MCF 10A (cell line): ENCODE results near the gene ZNF148. TPM values are rescaled to one million over a fixed set of nuclear protein-coding genes. Genes with fewer than 3 reads are reported as not detected.

Source experiments
- BruUV-seq: library from RNA; stranded (reverse); fragments of 400-500 nt; replicated peaks from 2 replicates; lab custom pipeline; 2021; lab: Mats Ljungman, UMichigan
- CTCF ChIA-PET: fragments of 300-600 bp; sonication (Branson Sonifier 250); formaldehyde crosslinking; extraction: SDS; loops from one replicate; lab custom pipeline; 2021; ENCODE audit warnings: antibody characterized with exemption, inconsistent platforms; lab: Yijun Ruan, JAX
- POLR2A ChIA-PET: fragments of 300-600, 350-650 bp; sonication (Branson Sonifier 250); formaldehyde crosslinking; extraction: SDS; loops from one replicate; lab custom pipeline; 2020; ENCODE audit warnings: antibody characterized with exemption, inconsistent platforms; lab: Yijun Ruan, JAX
- DNase-seq: peaks from one replicate; pipeline ENCODE4 v3.0.0-alpha.2; 2018; ENCODE audit not compliant: unreplicated experiment
- H3K27ac Mint-ChIP-seq: one replicate; pipeline ENCODE4 v1.8.0; 2022; ENCODE audit warnings: mild to moderate bottlenecking, low read depth, mixed read lengths; ENCODE audit not compliant: unreplicated experiment
- H3K27me3 Mint-ChIP-seq: one replicate; pipeline ENCODE4 v1.8.0; 2022; ENCODE audit warnings: mixed read lengths; ENCODE audit not compliant: insufficient read depth, unreplicated experiment
- H3K36me3 Mint-ChIP-seq: one replicate; pipeline ENCODE4 v1.8.0; 2022; ENCODE audit warnings: mild to moderate bottlenecking, moderate library complexity, mixed read lengths; ENCODE audit not compliant: insufficient read depth, unreplicated experiment
- H3K4me1 Mint-ChIP-seq: one replicate; pipeline ENCODE4 v1.8.0; 2022; ENCODE audit warnings: mixed read lengths; ENCODE audit not compliant: insufficient read depth, unreplicated experiment
- H3K4me3 Mint-ChIP-seq: one replicate; pipeline ENCODE4 v1.8.0; 2022; ENCODE audit warnings: mild to moderate bottlenecking, moderate library complexity, mixed read lengths; ENCODE audit not compliant: unreplicated experiment
- H3K9me3 Mint-ChIP-seq: one replicate; pipeline ENCODE4 v1.8.0; 2022; ENCODE audit warnings: mixed read lengths; ENCODE audit not compliant: unreplicated experiment
- intact Hi-C: fragments of 100-400 bp; cut with micrococcal nuclease; formaldehyde crosslinking; loops from 2 replicates; pipeline ENCODE4 v1.14.1; 2022
- total RNA-seq: library from RNA; stranded (reverse); gene quantifications from 2 replicates; pipeline ENCODE4 v1.2.3, GENCODE V29; 2022
- TF ChIP-seq, protein P1 (sequence below): fragments of 200-600 bp; IDR thresholded peaks from one replicate; pipeline ENCODE4 v1.8.0; 2022; ENCODE audit warnings: antibody characterized with exemption, mild to moderate bottlenecking; ENCODE audit not compliant: unreplicated experiment

The ZNF148 gene
- total RNA-seq, 1 experiment from 2014 or later, result 35.2 TPM

DNA sequence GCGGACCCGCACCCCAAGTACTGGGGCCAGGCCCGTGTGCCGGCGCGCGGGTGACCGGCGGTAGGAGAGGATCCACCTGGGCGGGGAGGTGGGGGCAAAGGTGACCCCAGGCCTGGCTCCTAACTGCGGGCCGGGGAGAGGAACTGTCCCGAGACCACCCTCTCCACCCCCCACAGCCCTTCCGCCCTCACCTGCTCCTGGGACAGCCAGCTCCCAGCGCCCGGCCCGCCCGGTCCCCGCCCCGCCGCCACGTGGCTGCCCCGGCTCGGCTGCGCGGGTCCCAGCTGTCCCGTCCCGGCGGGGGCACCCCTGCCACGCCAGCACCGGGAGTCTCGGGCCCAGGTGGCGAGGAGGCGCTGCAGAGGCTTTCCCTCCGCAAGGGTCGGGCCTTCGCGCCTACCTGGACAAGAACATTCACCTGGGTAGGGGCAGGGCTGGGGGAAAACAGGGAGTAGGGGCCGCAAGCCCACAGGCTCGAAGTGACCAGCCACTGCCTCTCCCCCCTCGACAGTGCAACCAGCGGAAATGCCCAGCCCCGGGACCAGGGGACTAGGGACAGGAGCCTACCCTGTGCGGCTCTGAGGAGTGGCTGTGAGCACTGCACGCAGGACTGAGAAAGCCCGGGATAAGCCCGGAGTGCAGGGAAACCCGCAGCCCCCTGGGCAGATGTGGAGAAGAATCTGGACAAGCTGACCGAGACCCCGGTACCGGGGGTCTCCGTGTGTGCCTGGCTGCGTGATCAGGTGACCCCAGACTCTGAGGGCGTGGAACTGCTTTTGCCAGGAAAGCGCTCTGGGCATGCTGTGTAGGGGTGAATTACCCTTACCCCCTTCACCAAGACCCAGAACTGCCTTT, 162.4 kb downstream of the ZNF148 start, which contains the start of gene SLC12A8:
TSS of gene SLC12A8 (minus strand) at position 240 of the 855 bp plus-strand sequence. CDS start 1,399 bp downstream, outside the sequence.
- TF ChIP-seq, protein P1, sequence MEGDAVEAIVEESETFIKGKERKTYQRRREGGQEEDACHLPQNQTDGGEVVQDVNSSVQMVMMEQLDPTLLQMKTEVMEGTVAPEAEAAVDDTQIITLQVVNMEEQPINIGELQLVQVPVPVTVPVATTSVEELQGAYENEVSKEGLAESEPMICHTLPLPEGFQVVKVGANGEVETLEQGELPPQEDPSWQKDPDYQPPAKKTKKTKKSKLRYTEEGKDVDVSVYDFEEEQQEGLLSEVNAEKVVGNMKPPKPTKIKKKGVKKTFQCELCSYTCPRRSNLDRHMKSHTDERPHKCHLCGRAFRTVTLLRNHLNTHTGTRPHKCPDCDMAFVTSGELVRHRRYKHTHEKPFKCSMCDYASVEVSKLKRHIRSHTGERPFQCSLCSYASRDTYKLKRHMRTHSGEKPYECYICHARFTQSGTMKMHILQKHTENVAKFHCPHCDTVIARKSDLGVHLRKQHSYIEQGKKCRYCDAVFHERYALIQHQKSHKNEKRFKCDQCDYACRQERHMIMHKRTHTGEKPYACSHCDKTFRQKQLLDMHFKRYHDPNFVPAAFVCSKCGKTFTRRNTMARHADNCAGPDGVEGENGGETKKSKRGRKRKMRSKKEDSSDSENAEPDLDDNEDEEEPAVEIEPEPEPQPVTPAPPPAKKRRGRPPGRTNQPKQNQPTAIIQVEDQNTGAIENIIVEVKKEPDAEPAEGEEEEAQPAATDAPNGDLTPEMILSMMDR, result no peak
- ChIA-PET CTCF (interaction anchor here (0.6 kb wide), 1 partner anchor 218 kb away, joined by 3 read pairs; no protein-coding TSS in a partner anchor), POLR2A (interaction anchor here (1.0 kb wide), 1 partner anchor 162 kb away, joined by 3 read pairs; the partner anchor contains the start of gene ZNF148)
- H3K4me1 Mint-ChIP-seq, result peaks cover 18% of the 10 kb centered on the region
- H3K27me3 Mint-ChIP-seq, result no peaks in the 10 kb centered on the region
- no TSS peak for BruUV-seq
- H3K27ac Mint-ChIP-seq, result peak within 1 kb of the TSS; percentile 73
- peak; percentile 27 for DNase-seq
- no peaks in the 10 kb centered on the region for H3K36me3 Mint-ChIP-seq
- peak within 1 kb of the TSS; percentile 76 for H3K4me3 Mint-ChIP-seq
- no peaks in the 10 kb centered on the region for H3K9me3 Mint-ChIP-seq
- intact Hi-C loops, result no loop called here

GRCh38 chr3:125212091-125212508, 163.0 kb downstream of the ZNF148 start:
- no peaks in the 10 kb centered on the region for H3K9me3 Mint-ChIP-seq
- peak overlapping the region; percentile 73 for H3K27ac Mint-ChIP-seq
- TF ChIP-seq, protein P1, result no peak
- POLR2A ChIA-PET, result interaction anchor here (1.0 kb wide), 1 partner anchor 163 kb away, joined by 3 read pairs; the partner anchor contains the start of gene ZNF148
- peaks cover 18% of the 10 kb centered on the region for H3K4me1 Mint-ChIP-seq
- peak; percentile 40 for DNase-seq
- H3K36me3 Mint-ChIP-seq, result no peaks in the 10 kb centered on the region
- H3K27me3 Mint-ChIP-seq, result no peaks in the 10 kb centered on the region
- CTCF ChIA-PET, result no interaction called here
- H3K4me3 Mint-ChIP-seq, result peak overlapping the region; percentile 76
- intact Hi-C loops, result no loop called here
- BruUV-seq, result no TSS peak

DNA sequence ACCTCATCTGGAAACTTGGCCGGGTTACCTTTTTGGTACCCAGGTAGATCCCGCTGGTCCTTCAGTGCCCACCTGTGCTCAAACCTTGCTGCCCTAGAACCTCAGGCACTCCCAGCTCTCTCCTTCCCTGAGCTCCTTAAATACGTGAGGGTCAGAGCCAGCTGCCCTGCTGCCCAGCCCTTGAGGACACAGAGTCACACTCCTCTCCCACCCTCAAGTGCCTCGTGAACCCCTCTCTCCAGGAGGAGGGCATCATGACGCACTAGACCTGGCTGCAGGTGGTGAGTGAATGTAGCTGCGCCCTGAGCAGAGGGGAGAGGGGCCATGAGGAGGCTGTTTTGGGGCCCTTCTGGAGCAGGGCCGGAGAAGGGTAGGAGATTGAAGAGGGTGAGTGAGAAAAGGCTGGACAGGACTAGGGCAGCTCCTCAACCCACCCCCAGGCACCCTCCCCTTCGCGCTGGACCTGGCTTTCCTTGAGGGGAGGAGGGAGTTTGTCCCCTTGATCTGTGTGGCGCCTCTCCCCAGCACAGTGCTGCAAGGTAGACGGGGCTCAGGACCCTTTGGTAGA, 163.5 kb downstream of the ZNF148 start:
- peak overlapping the region; percentile 76 for H3K4me3 Mint-ChIP-seq
- ChIA-PET CTCF (no interaction called here), POLR2A (no interaction called here)
- BruUV-seq, result no TSS peak
- TF ChIP-seq, protein P1, result no peak
- intact Hi-C loops, result no loop called here
- H3K27me3 Mint-ChIP-seq, result no peaks in the 10 kb centered on the region
- no peaks in the 10 kb centered on the region for H3K36me3 Mint-ChIP-seq
- peaks cover 18% of the 10 kb centered on the region for H3K4me1 Mint-ChIP-seq
- DNase-seq, result peak; percentile 8
- no peaks in the 10 kb centered on the region for H3K9me3 Mint-ChIP-seq
- H3K27ac Mint-ChIP-seq, result peak overlapping the region; percentile 73
